SKM-1 treated with dmso at 0.1 percent for 144 hours (cell line): ENCODE data around the gene FCRLA.

Experiments used
- DNase-seq: peaks from one replicate; lab custom pipeline; 2025; ENCODE audit not compliant: unreplicated experiment; lab: John Stamatoyannopoulos, UW

Gene FCRLA

DNA sequence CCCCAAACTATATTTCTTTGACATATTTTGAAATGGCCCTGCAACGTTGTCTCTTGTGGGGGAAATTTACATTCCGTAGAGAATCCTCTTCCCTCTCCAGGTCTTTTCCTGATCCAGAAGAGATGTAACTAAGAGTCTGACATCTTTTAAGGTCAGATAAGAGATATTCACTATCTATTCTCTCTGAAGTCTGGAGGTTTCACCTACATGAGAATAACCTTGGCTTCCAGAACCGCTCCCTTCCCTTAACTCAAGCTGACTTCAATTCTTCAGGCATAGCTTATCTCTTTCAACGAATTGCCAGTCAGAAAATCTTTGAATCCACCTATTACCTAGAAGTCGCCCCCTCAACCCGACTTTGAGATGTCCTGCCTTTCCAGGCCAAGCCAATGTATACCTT is 24.2 kb downstream of the FCRLA start:
- DNase-seq, result no peak

- DNase-seq, result no peak
These were observed 25.1 kb downstream of the FCRLA start for GRCh38 chr1:161731981-161732718.

DNA sequence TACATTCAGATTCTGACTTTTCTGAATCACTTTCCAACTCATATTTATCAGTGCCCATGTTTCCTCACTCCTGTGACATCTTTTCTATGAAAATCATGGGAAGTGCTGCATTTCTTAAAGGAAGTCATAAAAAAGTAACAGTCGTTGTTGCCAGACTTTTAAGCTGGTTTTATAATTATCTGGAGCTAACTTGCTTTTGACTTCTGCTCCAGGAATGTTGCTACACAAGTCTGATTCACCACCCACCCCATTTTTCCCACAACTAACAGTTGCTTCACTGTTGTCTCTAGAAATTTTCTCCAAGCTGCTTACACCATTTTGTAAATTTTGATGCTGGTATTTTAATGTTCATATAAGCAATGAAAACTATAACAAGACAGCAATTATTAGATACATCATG is 26.5 kb downstream of the FCRLA start:
- DNase-seq, result no peak

GRCh38 chr1:161735837-161736236 is 28.8 kb downstream of the FCRLA start:
- DNase-seq, result no peak

DNA sequence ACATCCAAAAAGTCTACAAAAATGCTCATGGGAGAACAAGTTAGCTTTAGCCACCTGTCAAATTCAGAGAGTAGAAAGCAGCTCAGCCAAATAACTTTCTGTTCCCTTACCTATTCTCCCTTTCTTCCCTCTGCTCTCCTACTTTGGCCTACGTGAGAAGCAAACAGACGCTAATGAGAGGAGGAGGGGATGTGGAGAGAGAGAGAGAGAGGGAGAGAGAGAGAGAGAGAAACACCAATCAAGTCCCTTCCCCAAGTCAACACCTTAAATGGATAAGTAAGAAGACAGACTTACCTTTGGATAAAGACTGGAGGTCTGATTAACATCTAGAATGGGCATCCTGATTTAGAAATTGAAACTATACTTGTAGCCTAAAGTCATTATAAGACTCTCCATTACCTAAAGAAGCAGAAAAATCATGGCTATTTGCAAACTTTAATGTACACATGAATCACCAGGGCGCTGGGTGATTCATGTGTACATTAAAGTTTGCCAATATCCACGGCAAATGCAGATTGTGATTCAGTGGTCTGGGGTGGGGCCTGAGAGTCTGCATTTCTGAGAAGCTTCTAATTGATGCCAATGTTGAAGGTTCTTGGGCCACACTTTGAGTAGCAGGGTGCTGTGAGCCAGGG is 29.4 kb downstream of the FCRLA start:
- DNase-seq, result no peak

DNA sequence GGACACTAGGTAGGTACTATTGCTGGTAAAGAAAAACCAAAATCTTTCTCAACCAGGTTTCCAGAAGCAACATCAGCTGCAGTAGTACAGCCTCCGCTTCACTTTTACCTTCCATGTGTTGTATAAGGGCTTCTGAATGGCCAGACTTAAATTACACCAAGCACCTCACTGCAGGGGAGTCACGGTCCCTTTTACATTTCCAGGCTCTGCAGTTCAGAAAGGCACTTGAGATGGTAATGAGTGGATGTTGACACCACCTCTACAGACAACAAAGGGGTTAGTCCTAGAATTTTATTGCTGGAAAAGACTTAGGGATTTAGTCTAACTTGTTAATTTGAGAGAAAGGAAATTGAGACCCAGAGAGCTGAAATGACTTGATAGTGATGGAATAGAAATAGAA is 30.6 kb downstream of the FCRLA start:
- DNase-seq, result no peak

DNA sequence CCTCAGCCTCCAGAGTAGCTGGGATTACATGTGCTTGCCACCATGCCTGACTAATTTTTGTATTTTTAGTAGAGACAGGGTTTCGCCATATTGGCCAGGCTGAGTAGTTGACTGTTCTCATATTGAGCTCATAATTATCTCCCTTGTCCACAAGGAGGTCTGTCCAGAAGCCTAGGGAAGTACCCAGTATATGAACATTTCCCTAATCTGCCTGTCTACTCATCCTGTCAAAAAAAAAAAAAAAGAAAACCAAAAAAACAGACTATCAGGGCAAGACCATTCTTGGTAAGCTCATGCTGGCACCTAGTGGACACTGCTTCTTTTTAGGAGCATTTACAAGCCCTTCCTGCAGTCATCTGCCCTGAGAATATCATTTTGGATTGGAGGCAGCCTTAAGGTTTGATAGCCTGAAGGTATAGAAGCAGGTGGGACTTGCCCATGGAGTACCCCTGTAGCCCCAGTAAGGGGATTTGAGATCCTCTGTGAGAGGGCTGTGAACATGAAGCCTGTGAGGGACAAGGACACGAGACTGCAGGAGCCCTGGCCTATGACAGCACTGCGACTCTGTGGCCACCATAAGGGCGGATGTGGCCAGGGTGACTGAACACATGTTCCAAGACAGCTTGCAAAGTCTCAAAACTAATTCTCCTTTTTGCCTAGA is 31.7 kb downstream of the FCRLA start:
- DNase-seq, result peak; percentile 87

DNA sequence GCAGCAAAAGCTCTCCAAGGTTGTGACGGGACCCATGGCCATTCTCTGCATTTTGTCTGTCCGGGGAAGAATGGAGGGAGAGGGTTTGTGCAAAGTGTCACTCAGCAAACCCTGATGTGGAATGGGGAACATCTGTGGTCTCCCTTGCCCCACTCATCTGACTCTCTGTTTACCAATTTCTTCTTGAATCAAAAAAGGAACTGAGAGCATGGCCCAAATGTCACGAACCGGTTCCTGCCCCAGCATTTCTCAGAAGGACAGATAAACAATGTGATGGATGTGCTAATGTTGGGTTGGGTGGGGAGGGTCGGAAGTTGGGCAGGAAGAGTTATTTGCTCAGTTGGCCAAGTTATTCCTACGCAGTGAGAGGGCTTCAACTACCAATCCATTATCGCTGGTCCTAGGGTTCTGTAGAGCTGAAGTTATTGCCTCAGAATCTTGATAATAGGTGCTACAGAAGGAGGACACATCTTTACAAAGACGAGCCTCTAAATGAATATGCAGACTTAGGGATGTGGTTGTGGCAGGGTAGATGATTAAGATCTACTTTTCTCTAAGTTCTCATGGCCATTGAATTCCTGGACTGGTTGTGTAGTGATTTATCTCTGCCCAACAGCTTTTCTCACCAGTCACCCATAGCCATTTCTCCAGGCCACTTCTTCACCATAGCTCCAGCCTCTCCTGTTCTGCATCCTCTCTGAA is 33.0 kb downstream of the FCRLA start:
- DNase-seq, result no peak

DNA sequence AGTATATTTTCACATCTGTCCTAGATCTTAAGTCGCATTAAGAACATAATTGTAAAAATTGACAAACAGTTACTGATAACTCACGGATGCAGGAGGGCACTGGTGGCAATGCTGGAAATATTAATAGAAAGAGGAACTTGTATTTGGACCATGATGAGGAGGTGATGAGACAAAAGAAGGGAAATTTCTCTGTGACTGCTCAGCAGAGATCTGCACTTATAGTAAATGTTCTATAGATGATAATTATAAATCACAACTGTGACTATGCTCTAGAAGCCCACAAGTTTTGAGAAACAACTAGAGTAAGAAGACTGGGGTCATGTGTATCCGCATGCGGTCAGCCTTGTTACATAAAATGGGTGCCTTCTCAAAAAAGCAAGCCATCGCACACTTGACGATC is 33.9 kb downstream of the FCRLA start:
- no peak for DNase-seq

DNA sequence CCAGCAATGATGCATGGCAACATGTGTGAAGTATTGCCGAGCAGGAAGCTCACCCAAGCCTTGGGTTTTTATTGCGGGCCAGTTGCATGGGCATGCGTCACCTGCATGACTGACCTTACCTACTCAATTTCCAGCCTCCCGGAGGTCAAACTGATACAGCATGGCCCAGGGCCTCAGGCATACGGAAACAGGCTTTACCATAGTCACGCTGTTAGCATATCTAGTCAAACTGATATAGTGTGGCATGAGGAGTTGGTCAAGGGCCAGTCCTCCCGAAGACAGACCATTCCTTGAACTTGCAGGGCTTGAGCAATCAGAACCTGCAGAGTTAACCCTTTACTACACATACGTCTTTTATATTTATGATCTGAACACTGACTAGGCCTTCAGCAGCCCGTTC is 36.2 kb downstream of the FCRLA start:
- no peak for DNase-seq

DNA sequence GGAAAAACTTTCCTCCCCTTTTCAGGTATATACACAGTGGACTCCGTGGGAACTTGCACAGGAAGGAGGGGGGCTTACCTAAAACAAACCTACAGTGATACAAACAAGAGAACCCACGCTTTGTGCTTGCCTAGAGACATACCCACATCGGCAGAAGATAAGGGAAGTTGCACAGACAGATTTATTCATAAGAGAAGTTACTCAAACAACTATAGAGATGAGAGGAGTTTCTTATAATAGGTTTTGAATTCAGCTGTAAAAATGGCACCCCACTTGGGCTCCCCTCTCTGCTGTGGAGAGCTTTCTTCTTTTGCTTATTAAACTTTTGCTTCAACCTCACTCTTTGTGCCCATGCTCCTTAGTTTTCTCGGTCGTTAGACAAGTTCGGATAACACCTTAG is 40.8 kb downstream of the FCRLA start:
- DNase-seq, result peak; percentile 23

- DNase-seq, result peak; percentile 97
These were observed 42.7 kb downstream of the FCRLA start, which contains the start of gene DUSP12 for GRCh38 chr1:161749509-161750407. Gene DUSP12, plus strand, starts transcription at chr1:161749786. Its CDS starts 16 bp downstream, at chr1:161749802.

- DNase-seq, result peak; percentile 31
These were observed 56.6 kb downstream of the FCRLA start for GRCh38 chr1:161763522-161764098.
